Chondrocyte (in vitro differentiated cells): ENCODE data around the gene TXNRD2. TPM values are rescaled to one million over a fixed set of nuclear protein-coding genes. Genes with fewer than 3 reads are reported as not detected.

Source experiments
- DNase-seq: peaks from one replicate; pipeline ENCODE4 v3.0.0; 2021; ENCODE audit warnings: mixed read lengths, low spot score
- H3K27ac Mint-ChIP-seq: one replicate; pipeline ENCODE4 v1.8.0; 2021; ENCODE audit warnings: mild to moderate bottlenecking, moderate library complexity, mixed read lengths; ENCODE audit not compliant: unreplicated experiment
- H3K27me3 Mint-ChIP-seq: 2 replicates; pipeline ENCODE4 v1.8.0; 2021; ENCODE audit warnings: low read depth, mixed read lengths
- H3K36me3 Mint-ChIP-seq: 2 replicates; pipeline ENCODE4 v1.8.0; 2021; ENCODE audit warnings: low read depth, mixed read lengths
- H3K4me1 Mint-ChIP-seq: 2 replicates; pipeline ENCODE4 v1.8.0; 2021; ENCODE audit warnings: low read depth, mild to moderate bottlenecking, mixed read lengths
- H3K4me3 Mint-ChIP-seq: one replicate; pipeline ENCODE4 v1.8.0; 2021; ENCODE audit warnings: mild to moderate bottlenecking, moderate library complexity, mixed read lengths; ENCODE audit not compliant: unreplicated experiment
- H3K9me3 Mint-ChIP-seq: 2 replicates; pipeline ENCODE4 v1.8.0; 2021; ENCODE audit warnings: low read depth, mixed read lengths
- CTCF ChIP-seq: fragments of 200-600 bp; sonication (generic); IDR thresholded peaks from 2 replicates; pipeline ENCODE4 v1.5.0; 2021; ENCODE audit warnings: antibody characterized with exemption, mild to moderate bottlenecking, moderate library complexity
- total RNA-seq: library from RNA; stranded (reverse); gene quantifications from 3 replicates; pipeline ENCODE4 v1.2.1, GENCODE V29; 2021

The TXNRD2 gene
- total RNA-seq, 1 donor from 2014 or later = 14.1 TPM

- no peak for DNase-seq
- H3K9me3 Mint-ChIP-seq = no peaks in the 10 kb centered on the region
- no peak overlapping the region for H3K4me3 Mint-ChIP-seq
- no peaks in the 10 kb centered on the region for H3K27me3 Mint-ChIP-seq
- peak overlapping the region; percentile 18 for H3K27ac Mint-ChIP-seq
- TF ChIP-seq CTCF = no peak
- peaks cover 15% of the 10 kb centered on the region for H3K4me1 Mint-ChIP-seq
- H3K36me3 Mint-ChIP-seq = no peaks in the 10 kb centered on the region
These were observed 77.0 kb downstream of the TXNRD2 start for GRCh38 chr22:19864538-19865106.

GRCh38 chr22:19863571-19863970 is 78.0 kb downstream of the TXNRD2 start:
- TF ChIP-seq CTCF = no peak
- H3K4me1 Mint-ChIP-seq = peaks cover 15% of the 10 kb centered on the region
- no peak for DNase-seq

GRCh38 chr22:19862619-19863246 is 78.9 kb downstream of the TXNRD2 start:
- no peak overlapping the region for H3K27ac Mint-ChIP-seq
- H3K9me3 Mint-ChIP-seq = no peaks in the 10 kb centered on the region
- no peak for TF ChIP-seq CTCF
- no peaks in the 10 kb centered on the region for H3K27me3 Mint-ChIP-seq
- DNase-seq = no peak
- H3K36me3 Mint-ChIP-seq = no peaks in the 10 kb centered on the region
- no peak overlapping the region for H3K4me3 Mint-ChIP-seq
- peaks cover 15% of the 10 kb centered on the region for H3K4me1 Mint-ChIP-seq

More at GRCh38 chr22:19863571-19863970, 78.0 kb downstream of the TXNRD2 start:
- Mint-ChIP-seq H3K27ac (no peak overlapping the region), H3K27me3 (no peaks in the 10 kb centered on the region), H3K4me3 (no peak overlapping the region), H3K36me3 (no peaks in the 10 kb centered on the region), H3K9me3 (no peaks in the 10 kb centered on the region)

- DNase-seq = no peak
- no peak for TF ChIP-seq CTCF
- Mint-ChIP-seq H3K9me3 (no peaks in the 10 kb centered on the region), H3K4me3 (no peak overlapping the region), H3K4me1 (peaks cover 15% of the 10 kb centered on the region), H3K27me3 (no peaks in the 10 kb centered on the region), H3K36me3 (no peaks in the 10 kb centered on the region), H3K27ac (no peak overlapping the region)
These were observed 81.6 kb downstream of the TXNRD2 start for GRCh38 chr22:19859861-19860510.

GRCh38 chr22:19857382-19857781 is 84.2 kb downstream of the TXNRD2 start:
- no peak overlapping the region for H3K27ac Mint-ChIP-seq

More at GRCh38 chr22:19857382-19857781, 84.2 kb downstream of the TXNRD2 start:
- DNase-seq = no peak
- no peak for TF ChIP-seq CTCF
- no peaks in the 10 kb centered on the region for H3K9me3 Mint-ChIP-seq
- no peaks in the 10 kb centered on the region for H3K27me3 Mint-ChIP-seq
- H3K4me3 Mint-ChIP-seq = no peak overlapping the region
- no peaks in the 10 kb centered on the region for H3K36me3 Mint-ChIP-seq
- peaks cover 25% of the 10 kb centered on the region for H3K4me1 Mint-ChIP-seq
